ENCODE data around the gene CAPZA1.

CAPZA1 gene

DNA sequence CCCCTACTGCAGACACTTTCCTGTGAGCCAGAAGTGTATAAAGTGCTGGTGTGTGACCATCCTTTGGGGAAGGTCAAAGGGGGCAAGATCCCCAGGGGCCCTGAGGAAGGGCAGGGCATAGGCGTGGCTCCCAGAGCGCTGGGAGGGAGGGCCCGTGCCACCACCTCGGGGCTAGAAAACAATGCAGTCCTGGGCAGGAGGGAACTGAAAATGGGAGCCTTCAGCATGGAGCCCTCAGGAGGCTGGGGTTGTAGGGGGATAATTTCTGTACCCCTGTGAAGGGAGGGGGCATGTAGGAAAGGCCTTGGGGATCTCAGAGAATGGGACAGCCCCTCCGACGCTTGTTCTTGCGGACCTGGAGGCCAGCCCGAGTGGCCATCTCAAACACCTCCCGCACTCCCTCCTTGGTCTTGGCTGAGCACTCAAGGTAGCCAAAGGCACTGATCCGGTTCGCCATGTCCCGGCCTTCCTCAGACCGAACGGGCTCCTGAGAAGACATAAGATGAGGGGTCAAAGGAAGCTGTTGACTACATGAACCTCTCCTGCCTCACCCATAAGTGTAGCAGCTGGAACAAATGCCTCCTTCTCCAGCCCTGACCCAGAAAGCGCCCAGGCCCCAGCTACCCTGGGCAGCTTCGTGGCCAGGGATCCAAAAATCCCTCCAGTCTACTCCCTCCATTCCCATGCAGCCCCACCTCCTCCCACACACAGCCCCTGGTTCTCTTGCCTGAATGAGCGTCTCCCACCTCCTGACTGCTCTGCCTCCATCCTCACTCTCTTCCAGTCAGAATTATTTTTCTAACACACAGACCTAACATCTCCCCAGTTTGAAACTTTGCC is 81.8 kb downstream of the CAPZA1 start:
- DNase-seq (ENCODE audit: low read depth) = no peak

- no peak for DNase-seq (ENCODE audit: low read depth)
Observed at GRCh38 chr1:112702067-112702395, 82.4 kb downstream of the CAPZA1 start.

DNA sequence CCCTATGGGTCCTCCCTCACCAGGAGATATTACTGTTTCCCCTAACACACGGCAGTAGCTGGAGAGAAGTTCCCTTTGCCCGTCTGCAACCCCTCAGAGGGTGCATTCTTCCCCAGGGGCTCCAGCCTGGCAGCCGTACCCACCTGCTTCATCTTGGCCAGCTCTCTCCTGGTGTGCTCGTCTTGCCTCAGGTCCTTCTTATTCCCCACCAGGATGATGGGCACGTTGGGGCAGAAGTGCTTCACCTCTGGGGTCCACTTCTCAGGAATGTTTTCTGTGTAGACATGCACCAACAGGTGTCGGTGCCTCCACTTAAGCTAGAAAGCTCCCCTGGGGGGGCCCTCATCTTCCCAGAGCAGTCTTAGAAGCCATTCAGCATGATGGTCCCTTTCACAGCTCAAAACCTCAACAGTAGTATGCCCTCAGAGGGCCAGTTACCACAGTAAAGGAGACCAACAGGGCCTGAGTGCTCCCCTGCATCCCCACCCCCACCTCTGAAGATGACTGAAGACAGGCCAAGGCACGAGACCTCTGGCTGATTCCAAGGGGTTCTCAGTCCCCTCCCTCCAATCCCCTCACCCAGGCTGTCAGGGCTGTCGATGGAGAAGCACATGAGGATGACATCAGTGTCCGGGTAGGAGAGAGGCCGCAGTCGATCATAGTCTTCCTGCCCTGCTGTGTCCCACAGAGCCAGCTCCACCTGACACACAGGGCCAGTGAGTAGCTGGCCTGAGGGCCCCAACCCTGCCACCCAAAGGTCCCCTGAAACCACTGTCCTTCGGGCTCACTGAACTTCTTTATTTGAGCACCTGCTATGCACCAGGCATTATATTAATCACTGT is 83.0 kb downstream of the CAPZA1 start:
- no peak for DNase-seq (ENCODE audit: low read depth)

GRCh38 chr1:112703706-112704105 is 84.1 kb downstream of the CAPZA1 start:
- DNase-seq (ENCODE audit: low read depth) = no peak

DNA sequence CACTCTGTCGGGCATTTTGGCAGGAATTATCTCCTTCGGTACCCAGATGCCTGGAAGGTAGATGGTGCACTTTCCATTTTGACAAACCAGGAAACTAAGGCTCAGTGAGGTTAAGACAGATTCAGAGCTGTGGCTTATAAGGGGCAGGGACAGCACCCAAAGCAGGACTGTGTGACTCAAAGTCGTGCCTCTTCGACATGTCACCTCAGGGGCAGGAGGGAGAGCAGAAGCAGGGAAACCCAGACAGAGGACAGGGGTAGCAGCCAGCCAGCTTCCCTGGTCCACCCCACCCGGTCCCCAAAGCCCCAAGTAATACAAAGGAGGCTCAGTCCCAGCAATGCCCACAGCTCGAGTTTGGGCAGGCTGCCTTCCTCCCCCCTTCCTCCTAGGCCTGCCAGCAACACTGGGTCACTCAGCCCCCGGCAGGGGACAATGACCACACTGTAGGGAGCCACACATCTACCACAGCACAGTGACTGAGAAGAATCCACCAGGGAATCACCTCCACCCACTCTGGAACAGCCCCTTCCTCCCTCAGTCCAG is 84.8 kb downstream of the CAPZA1 start:
- no peak for DNase-seq (ENCODE audit: low read depth)

DNA sequence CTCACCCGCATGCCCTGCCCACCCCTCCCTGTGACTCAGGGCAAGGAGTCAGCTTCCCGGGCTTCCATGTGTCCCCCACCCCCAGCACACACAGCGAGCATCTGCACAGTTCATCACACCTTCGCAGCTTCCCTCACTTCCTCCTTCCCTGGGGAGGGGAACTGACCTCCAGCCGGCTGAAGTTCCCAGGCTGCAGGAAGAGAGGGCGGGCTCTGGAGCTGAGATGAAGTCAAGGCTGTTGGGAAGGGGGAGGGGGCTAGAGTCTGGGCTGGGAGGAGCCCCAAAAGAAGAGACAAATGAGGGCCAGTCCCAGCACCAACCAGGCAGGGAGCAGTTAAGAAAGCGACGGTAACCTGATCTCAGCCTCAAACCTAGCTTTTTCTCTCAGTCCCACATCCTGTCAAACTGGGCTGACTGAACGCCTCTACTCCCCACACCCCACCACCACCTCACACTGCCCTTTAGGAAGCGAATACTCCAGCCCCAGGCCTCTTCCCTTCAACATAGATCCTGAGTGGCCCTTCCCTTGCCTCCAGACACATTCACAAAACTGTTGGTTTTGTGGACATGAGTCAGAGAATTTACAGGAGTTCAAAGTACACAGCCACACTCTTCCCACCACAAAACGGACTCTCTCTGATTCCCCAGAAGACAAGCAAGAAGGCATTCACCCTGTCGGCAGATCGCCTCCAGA is 85.4 kb downstream of the CAPZA1 start:
- no peak for DNase-seq (ENCODE audit: low read depth)

DNA sequence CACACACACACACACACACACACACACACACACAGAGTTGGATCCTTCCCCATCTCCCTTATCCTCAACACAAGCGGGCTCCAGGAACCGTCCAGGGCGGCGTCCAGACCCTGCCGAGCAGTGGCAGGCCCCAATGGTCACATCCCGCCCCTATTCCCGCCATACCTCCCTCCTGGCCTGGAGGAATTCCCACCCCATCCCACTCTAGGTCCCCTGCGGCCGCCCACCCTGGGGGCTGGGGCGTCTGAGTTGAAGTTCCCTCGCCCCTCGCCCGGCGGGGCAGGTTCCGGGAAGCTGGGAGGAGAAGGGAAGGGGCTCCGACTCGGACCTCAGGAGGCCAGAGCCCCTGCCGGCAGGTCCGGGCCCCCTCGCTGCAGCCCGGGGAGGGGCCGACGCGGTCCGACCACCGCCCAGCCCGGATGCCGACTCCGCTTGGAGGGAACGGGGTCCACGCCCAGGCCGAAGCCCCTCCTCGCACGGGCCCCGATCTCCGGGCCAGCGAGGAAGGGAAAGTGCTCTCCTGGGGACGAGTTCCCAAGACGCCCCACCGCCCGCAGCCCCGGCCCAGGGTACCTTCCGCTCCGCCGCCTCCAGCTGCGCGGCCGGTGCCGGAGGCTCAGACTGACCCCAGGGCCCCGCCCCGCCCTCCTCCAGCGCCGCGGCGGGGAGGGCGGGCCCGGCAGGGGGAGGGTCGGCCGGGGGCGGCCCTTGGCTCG is 87.0 kb downstream of the CAPZA1 start, which contains the start of gene RHOC:
TSS of gene RHOC (minus strand) at position 623 of the 716 bp plus-strand sequence. CDS start 3,328 bp downstream, outside the sequence.
- DNase-seq (ENCODE audit: low read depth) = no peak

GRCh38 chr1:112707221-112708001 is 87.8 kb downstream of the CAPZA1 start:
- DNase-seq (ENCODE audit: low read depth) = no peak

GRCh38 chr1:112708002-112708448 is 88.4 kb downstream of the CAPZA1 start:
- no peak for DNase-seq (ENCODE audit: low read depth)

- no peak for DNase-seq (ENCODE audit: low read depth)
Observed at GRCh38 chr1:112708489-112708888, 88.9 kb downstream of the CAPZA1 start.

- no peak for DNase-seq (ENCODE audit: low read depth)
Observed at GRCh38 chr1:112710159-112710558, 90.5 kb downstream of the CAPZA1 start.

DNA sequence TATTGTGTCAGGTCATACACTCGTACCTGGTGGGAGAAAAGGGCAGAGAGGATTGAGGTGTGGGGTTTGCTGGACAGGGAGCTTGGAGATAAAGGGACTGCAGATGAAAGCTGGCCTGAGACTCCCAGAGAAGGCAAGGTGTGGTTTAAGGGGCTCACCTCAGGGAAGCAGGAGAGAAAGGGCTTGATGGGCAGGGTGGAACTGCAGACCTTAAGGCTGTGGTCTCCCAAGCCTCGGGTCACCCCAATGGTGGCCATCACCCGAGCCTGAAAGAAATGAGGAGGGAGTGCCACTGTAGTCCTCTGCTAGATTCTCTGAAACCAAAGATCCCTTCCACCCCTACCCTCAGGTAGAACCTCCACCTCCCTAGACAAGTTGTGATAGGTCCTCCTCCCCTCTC is 91.0 kb downstream of the CAPZA1 start:
- no peak for DNase-seq (ENCODE audit: low read depth)

DNA sequence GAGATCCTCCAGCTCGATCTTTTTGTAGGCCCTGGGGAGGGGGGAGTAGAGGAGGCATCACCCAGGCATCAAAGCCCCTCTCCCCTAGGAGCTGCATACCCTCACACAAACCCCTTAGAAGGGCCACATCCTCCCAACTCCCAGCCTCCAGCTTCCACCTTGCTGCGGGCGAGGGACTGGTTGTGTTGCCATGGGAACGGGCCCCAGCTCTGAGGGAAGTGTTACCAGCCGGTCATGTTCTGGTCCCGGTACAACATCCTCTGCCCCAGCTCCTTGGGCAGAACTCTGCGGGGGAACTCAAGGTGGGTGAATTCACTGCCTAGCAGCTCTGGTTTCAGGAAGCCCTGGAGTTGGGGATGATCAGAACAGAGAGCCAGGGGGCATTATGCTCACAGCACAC is 91.4 kb downstream of the CAPZA1 start:
- no peak for DNase-seq (ENCODE audit: low read depth)

DNA sequence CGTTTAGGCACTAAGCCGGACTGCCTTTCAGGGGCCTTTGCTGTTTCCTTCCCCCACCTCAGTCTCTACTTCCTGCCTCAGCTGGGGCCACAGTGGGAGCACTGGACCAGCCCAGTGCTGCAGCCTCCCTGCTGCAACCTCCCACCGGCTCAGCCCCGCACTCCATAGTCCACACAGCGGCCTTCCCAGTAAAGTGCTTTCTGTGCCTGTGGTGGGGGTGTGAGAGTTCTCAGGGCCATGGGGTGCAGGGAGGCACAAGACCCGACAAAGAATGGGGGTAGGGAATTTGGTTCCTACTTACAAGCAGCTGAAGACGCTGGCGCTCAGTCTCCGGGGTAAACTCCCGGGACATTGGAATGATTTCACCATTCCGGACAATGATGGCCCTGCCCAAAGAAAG is 92.0 kb downstream of the CAPZA1 start:
- DNase-seq (ENCODE audit: low read depth) = no peak

DNA sequence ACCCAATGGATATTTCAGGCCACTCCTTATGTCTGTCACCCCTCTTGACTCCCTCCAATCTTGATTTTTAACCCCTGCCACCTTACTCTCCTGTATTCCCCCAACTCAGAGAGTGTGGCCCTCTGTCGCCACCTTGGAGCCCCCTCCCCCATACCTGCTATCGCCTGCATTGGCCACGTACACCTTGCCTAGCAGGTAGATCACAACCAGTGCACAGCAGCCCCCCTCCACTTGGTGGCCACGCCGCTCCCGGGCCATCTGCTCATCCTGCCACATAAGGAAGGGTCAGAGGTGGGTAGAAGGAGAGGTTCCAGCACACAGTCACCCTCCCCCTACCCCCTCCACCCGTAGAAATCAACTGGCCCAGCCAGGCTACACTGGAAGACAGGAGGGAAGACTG is 92.6 kb downstream of the CAPZA1 start:
- no peak for DNase-seq (ENCODE audit: low read depth)

DNA sequence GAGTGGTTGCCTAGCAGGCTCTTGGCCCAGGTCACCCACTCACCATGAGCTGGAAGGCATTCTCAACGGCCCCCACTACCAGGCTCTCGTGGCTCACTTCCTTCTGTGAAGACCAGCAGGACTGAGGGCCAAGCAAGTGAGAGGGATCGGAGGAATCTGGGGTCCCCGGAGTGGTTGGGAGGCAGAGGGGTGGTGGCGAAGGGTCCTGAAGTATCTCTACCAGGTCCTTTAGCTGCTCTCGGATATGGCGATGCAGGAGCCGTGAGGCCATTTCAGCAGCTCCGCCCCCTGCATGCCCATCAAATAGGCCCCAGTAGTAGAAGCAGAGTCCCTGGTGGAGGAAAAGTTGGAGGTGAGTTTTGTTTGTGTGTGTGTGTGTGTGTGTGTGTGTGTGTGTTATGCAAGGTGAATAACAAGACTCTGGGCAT is 93.1 kb downstream of the CAPZA1 start:
- no peak for DNase-seq (ENCODE audit: low read depth)

GRCh38 chr1:112713466-112714312 is 94.1 kb downstream of the CAPZA1 start:
- DNase-seq (ENCODE audit: low read depth) = no peak

- no peak for DNase-seq (ENCODE audit: low read depth)
Observed at GRCh38 chr1:112714313-112715263, 95.0 kb downstream of the CAPZA1 start.

All from stimulated activated CD8-positive, alpha-beta memory T cell treated with anti-CD3 and anti-CD28 coated beads, Interleukin-15, amount 100 ng/mL, for 24 hours (primary cell).